OCI-LY7 (cell line): Measurements from ENCODE around the gene IGF2BP1.

Experiments
- EZH2phosphoT487 ChIP-seq: fragments of 200-600 bp; sonication (generic); IDR thresholded peaks from 2 replicates; pipeline ENCODE4 v1.6.1; 2018; ENCODE audit warnings: low read depth, borderline replicate concordance, mild to moderate bottlenecking, mixed run types, antibody characterized with exemption, low read length, moderate library complexity, mixed read lengths
- TF ChIP-seq, protein P1 (sequence below): fragments of 200-600 bp; sonication (generic); conservative IDR thresholded peaks from 2 replicates; pipeline ENCODE4 v1.5.1; 2014; ENCODE audit warnings: mild to moderate bottlenecking, antibody characterized with exemption, low read length, moderate library complexity, mixed read lengths

DNA sequence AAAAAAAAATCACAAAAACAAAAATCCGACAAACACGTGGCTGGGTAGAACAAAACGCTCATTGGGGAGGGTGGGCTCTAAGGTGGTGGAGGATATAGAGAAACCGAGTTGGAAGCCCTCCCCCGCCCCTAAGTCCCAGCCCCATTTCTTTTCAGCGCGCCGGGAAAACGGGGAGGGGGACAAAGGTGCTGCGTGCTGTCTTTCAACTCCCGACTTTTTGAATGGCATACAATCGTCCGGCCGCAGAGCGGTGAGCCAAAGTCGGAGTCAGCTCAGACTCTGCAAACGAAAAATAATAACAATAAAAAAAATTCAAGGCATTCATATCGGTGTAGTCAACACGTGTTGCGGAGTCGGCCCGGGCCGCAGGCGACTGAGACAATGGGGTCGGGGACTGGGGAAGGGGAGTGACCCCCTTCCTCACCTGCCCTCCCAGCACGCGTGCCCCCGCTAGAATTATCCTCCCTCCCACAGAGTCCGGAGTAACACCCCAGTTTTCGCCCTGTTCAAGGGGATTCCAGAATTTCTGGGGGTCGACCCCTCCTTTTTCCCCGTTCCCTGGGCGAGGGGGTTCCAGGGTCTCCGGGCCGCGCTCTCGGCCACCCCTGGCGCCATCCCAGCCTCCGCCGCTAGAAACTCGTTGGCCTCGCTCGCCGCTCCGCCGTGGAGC is 1.7 kb upstream of the IGF2BP1 start:
- TF ChIP-seq, protein P1, sequence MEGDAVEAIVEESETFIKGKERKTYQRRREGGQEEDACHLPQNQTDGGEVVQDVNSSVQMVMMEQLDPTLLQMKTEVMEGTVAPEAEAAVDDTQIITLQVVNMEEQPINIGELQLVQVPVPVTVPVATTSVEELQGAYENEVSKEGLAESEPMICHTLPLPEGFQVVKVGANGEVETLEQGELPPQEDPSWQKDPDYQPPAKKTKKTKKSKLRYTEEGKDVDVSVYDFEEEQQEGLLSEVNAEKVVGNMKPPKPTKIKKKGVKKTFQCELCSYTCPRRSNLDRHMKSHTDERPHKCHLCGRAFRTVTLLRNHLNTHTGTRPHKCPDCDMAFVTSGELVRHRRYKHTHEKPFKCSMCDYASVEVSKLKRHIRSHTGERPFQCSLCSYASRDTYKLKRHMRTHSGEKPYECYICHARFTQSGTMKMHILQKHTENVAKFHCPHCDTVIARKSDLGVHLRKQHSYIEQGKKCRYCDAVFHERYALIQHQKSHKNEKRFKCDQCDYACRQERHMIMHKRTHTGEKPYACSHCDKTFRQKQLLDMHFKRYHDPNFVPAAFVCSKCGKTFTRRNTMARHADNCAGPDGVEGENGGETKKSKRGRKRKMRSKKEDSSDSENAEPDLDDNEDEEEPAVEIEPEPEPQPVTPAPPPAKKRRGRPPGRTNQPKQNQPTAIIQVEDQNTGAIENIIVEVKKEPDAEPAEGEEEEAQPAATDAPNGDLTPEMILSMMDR: no peak
- TF ChIP-seq EZH2phosphoT487: no peak; the same call in 1 of the 2 replicates
